ENCODE data around the gene DDR1.

DNA sequence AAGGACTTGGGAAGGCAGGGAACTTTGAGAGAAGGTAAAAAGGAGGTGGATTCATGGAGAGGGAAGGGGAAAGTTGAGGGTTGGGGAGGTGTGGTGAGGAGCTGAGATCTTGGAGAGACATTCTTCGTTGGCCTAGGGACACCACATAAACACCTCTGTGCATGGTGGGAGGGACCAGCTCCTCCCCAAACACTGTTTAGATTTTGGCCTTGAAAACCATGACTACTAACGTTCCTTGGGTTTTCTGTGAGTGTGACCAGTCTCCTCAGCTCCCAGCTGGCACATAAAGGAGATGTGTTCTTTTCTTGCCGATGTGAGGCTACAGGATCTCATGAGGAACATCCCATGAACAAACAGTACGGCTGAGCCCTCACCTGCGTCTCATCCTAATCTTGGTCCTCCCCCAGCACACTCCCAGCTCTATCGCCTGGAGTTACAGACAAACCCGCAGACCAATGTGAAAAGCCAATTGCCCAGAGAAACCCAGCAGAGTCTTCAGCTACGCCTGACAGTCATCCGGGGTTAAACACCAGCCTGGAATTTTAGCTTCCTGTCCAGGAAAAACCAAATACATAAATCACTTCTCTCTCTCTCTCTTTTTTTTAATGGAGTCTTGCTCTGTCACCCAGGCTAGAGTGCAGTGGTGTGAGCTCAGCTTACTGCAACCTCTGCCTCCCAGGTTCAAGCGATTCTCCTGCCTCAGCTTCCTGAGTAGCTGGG lies 22.0 kb upstream of the DDR1 start:
- TF ChIP-seq, protein P1, sequence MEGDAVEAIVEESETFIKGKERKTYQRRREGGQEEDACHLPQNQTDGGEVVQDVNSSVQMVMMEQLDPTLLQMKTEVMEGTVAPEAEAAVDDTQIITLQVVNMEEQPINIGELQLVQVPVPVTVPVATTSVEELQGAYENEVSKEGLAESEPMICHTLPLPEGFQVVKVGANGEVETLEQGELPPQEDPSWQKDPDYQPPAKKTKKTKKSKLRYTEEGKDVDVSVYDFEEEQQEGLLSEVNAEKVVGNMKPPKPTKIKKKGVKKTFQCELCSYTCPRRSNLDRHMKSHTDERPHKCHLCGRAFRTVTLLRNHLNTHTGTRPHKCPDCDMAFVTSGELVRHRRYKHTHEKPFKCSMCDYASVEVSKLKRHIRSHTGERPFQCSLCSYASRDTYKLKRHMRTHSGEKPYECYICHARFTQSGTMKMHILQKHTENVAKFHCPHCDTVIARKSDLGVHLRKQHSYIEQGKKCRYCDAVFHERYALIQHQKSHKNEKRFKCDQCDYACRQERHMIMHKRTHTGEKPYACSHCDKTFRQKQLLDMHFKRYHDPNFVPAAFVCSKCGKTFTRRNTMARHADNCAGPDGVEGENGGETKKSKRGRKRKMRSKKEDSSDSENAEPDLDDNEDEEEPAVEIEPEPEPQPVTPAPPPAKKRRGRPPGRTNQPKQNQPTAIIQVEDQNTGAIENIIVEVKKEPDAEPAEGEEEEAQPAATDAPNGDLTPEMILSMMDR (IDR thresholded peaks at IDR 0.05) = no peak
- TF ChIP-seq POLR2A (IDR thresholded peaks at IDR 0.05) = no peak

All from tibial nerve (tissue), 3 donors.